Dendritic cell treated with granulocyte-macrophage colony-stimulating factor and Interleukin-4, amounts not matched to agents 40 ng/mL and 50 ng/mL, for 4 days (primary cell): ENCODE results near the gene UBAP1L.
A peak's percentile ranks its signal among the peaks of the same experiment; 100 is the strongest.
"Not testable (repeated sequence)": the region's sequence is repeated elsewhere in the genome, so short reads cannot be mapped to it uniquely, and the experiment has no call there.

Source experiments
- H3K27ac Mint-ChIP-seq: one replicate; pipeline ENCODE4 v1.8.0; 2022; ENCODE audit warnings: mild to moderate bottlenecking, mixed read lengths
- H3K27me3 Mint-ChIP-seq: one replicate; pipeline ENCODE4 v1.8.0; 2022; ENCODE audit warnings: mild to moderate bottlenecking, mixed read lengths
- H3K36me3 Mint-ChIP-seq: one replicate; pipeline ENCODE4 v1.8.0; 2022; ENCODE audit warnings: low read depth, mixed read lengths
- H3K4me1 Mint-ChIP-seq: one replicate; pipeline ENCODE4 v1.8.0; 2022; ENCODE audit warnings: low read depth, mixed read lengths
- H3K4me3 Mint-ChIP-seq: one replicate; pipeline ENCODE4 v1.8.0; 2022; ENCODE audit warnings: mild to moderate bottlenecking, moderate library complexity, mixed read lengths
- H3K9me3 Mint-ChIP-seq: one replicate; pipeline ENCODE4 v1.8.0; 2022; ENCODE audit warnings: mixed read lengths
- intact Hi-C: fragments of 100-400 bp; cut with micrococcal nuclease; formaldehyde crosslinking; loops from one replicate; pipeline ENCODE4 v1.15.0; 2022

Gene UBAP1L

GRCh38 chr15:65110676-65111292, 4.2 kb downstream of the UBAP1L start:
- H3K4me3 Mint-ChIP-seq = no peak overlapping the region
- no peaks in the 10 kb centered on the region for H3K27me3 Mint-ChIP-seq
- H3K9me3 Mint-ChIP-seq = no peaks in the 10 kb centered on the region
- no peaks in the 10 kb centered on the region for H3K4me1 Mint-ChIP-seq
- no peak overlapping the region for H3K27ac Mint-ChIP-seq
- intact Hi-C loops = no loop called here
- peaks cover 68% of the 10 kb centered on the region for H3K36me3 Mint-ChIP-seq

GRCh38 chr15:65106011-65106590, 8.9 kb downstream of the UBAP1L start:
- Mint-ChIP-seq H3K27ac (no peak overlapping the region), H3K36me3 (peaks cover 74% of the 10 kb centered on the region), H3K9me3 (no peaks in the 10 kb centered on the region)

GRCh38 chr15:65105038-65105437, 10.0 kb downstream of the UBAP1L start:
- Mint-ChIP-seq H3K27ac (no peak overlapping the region), H3K9me3 (no peaks in the 10 kb centered on the region), H3K4me1 (peaks cover 16% of the 10 kb centered on the region), H3K4me3 (no peak overlapping the region), H3K36me3 (peaks cover 80% of the 10 kb centered on the region), H3K27me3 (no peaks in the 10 kb centered on the region)
- intact Hi-C loops = no loop called here

More at GRCh38 chr15:65106011-65106590, 8.9 kb downstream of the UBAP1L start:
- Mint-ChIP-seq H3K4me1 (peaks cover 8% of the 10 kb centered on the region), H3K27me3 (no peaks in the 10 kb centered on the region), H3K4me3 (no peak overlapping the region)
- intact Hi-C loops = no loop called here

- no peaks in the 10 kb centered on the region for H3K9me3 Mint-ChIP-seq
- intact Hi-C loops = loop anchor here (5.0 kb wide), 1 partner anchor 371 kb away; no protein-coding TSS in a partner anchor
- peaks cover 16% of the 10 kb centered on the region for H3K4me1 Mint-ChIP-seq
- no peak overlapping the region for H3K27ac Mint-ChIP-seq
- no peaks in the 10 kb centered on the region for H3K27me3 Mint-ChIP-seq
- H3K4me3 Mint-ChIP-seq = no peak overlapping the region
- H3K36me3 Mint-ChIP-seq = peaks cover 94% of the 10 kb centered on the region
These were observed 12.1 kb downstream of the UBAP1L start for GRCh38 chr15:65102912-65103311.

- peaks cover 94% of the 10 kb centered on the region for H3K36me3 Mint-ChIP-seq
- peak overlapping the region; percentile 84 for H3K27ac Mint-ChIP-seq
- no peaks in the 10 kb centered on the region for H3K27me3 Mint-ChIP-seq
- intact Hi-C loops = loop anchor here (1.0 to 5.0 kb wide), 3 partner anchors 48 to 370 kb away; no protein-coding TSS in a partner anchor
- H3K4me3 Mint-ChIP-seq = peak overlapping the region; percentile 30
- peaks cover 16% of the 10 kb centered on the region for H3K4me1 Mint-ChIP-seq
- no peaks in the 10 kb centered on the region for H3K9me3 Mint-ChIP-seq
These were observed 12.9 kb downstream of the UBAP1L start for GRCh38 chr15:65101891-65102708.

- Mint-ChIP-seq H3K4me1 (peaks cover 16% of the 10 kb centered on the region), H3K4me3 (peak overlapping the region; percentile 52), H3K27ac (peak overlapping the region; percentile 84), H3K9me3 (no peaks in the 10 kb centered on the region), H3K36me3 (peaks cover 96% of the 10 kb centered on the region), H3K27me3 (no peaks in the 10 kb centered on the region)
- intact Hi-C loops = loop anchor here (1.0 to 5.0 kb wide), 3 partner anchors 47 to 369 kb away; no protein-coding TSS in a partner anchor
These were observed 13.5 kb downstream of the UBAP1L start for GRCh38 chr15:65101411-65101890.

GRCh38 chr15:65100442-65100841, 14.6 kb downstream of the UBAP1L start:
- Mint-ChIP-seq H3K36me3 (peaks cover 86% of the 10 kb centered on the region), H3K4me1 (peaks cover 16% of the 10 kb centered on the region), H3K9me3 (no peaks in the 10 kb centered on the region), H3K27me3 (no peaks in the 10 kb centered on the region), H3K4me3 (no peak overlapping the region), H3K27ac (no peak overlapping the region)
- intact Hi-C loops = loop anchor here (2.0 to 5.0 kb wide), 2 partner anchors 68 to 368 kb away; no protein-coding TSS in a partner anchor

- H3K9me3 Mint-ChIP-seq, H3K27me3 Mint-ChIP-seq, H3K27ac Mint-ChIP-seq, H3K4me3 Mint-ChIP-seq: not testable (repeated sequence)
- H3K4me1 Mint-ChIP-seq = peaks cover 16% of the 10 kb centered on the region
- intact Hi-C loops = loop anchor here (2.0 to 5.0 kb wide), 2 partner anchors 67 to 368 kb away; no protein-coding TSS in a partner anchor
- peaks cover 80% of the 10 kb centered on the region for H3K36me3 Mint-ChIP-seq
These were observed 15.2 kb downstream of the UBAP1L start for GRCh38 chr15:65099801-65100200.

- intact Hi-C loops = no loop called here
- peaks cover 78% of the 10 kb centered on the region for H3K36me3 Mint-ChIP-seq
- H3K27me3 Mint-ChIP-seq = no peaks in the 10 kb centered on the region
These were observed 15.7 kb downstream of the UBAP1L start for GRCh38 chr15:65099336-65099735.

GRCh38 chr15:65097651-65098263, 17.2 kb downstream of the UBAP1L start:
- intact Hi-C loops = no loop called here

More at GRCh38 chr15:65099336-65099735, 15.7 kb downstream of the UBAP1L start:
- Mint-ChIP-seq H3K4me3 (no peak overlapping the region), H3K9me3 (no peaks in the 10 kb centered on the region), H3K4me1 (peaks cover 16% of the 10 kb centered on the region), H3K27ac (no peak overlapping the region)

GRCh38 chr15:65096481-65097385, 18.3 kb downstream of the UBAP1L start:
- Mint-ChIP-seq H3K27ac (no peak overlapping the region), H3K9me3 (no peaks in the 10 kb centered on the region), H3K4me1 (peaks cover 14% of the 10 kb centered on the region), H3K4me3 (no peak overlapping the region), H3K27me3 (no peaks in the 10 kb centered on the region), H3K36me3 (peaks cover 65% of the 10 kb centered on the region)
- intact Hi-C loops = no loop called here

More at GRCh38 chr15:65097651-65098263, 17.2 kb downstream of the UBAP1L start:
- Mint-ChIP-seq H3K36me3 (peaks cover 75% of the 10 kb centered on the region), H3K27me3 (no peaks in the 10 kb centered on the region), H3K9me3 (no peaks in the 10 kb centered on the region), H3K27ac (no peak overlapping the region), H3K4me3 (no peak overlapping the region), H3K4me1 (peaks cover 16% of the 10 kb centered on the region)

GRCh38 chr15:65095747-65096104, 19.3 kb downstream of the UBAP1L start:
- intact Hi-C loops = no loop called here
- Mint-ChIP-seq H3K27me3 (no peaks in the 10 kb centered on the region), H3K9me3 (no peaks in the 10 kb centered on the region), H3K27ac (no peak overlapping the region), H3K4me1 (peaks cover 4% of the 10 kb centered on the region), H3K36me3 (peaks cover 58% of the 10 kb centered on the region), H3K4me3 (no peak overlapping the region)
